ENCODE results near the gene MRM3. TPM values are rescaled to one million over a fixed set of nuclear protein-coding genes. Genes with fewer than 3 reads are reported as not detected.
"Not testable (repeated sequence)": the region's sequence is repeated elsewhere in the genome, so short reads cannot be mapped to it uniquely, and the experiment has no call there.

Gene MRM3, protein sequence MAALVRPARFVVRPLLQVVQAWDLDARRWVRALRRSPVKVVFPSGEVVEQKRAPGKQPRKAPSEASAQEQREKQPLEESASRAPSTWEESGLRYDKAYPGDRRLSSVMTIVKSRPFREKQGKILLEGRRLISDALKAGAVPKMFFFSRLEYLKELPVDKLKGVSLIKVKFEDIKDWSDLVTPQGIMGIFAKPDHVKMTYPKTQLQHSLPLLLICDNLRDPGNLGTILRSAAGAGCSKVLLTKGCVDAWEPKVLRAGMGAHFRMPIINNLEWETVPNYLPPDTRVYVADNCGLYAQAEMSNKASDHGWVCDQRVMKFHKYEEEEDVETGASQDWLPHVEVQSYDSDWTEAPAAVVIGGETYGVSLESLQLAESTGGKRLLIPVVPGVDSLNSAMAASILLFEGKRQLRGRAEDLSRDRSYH
- total RNA-seq (2014; rRNA removed; shearing (Covaris generic)), result 58.9 and 61.5 TPM in 2 replicates

DNA sequence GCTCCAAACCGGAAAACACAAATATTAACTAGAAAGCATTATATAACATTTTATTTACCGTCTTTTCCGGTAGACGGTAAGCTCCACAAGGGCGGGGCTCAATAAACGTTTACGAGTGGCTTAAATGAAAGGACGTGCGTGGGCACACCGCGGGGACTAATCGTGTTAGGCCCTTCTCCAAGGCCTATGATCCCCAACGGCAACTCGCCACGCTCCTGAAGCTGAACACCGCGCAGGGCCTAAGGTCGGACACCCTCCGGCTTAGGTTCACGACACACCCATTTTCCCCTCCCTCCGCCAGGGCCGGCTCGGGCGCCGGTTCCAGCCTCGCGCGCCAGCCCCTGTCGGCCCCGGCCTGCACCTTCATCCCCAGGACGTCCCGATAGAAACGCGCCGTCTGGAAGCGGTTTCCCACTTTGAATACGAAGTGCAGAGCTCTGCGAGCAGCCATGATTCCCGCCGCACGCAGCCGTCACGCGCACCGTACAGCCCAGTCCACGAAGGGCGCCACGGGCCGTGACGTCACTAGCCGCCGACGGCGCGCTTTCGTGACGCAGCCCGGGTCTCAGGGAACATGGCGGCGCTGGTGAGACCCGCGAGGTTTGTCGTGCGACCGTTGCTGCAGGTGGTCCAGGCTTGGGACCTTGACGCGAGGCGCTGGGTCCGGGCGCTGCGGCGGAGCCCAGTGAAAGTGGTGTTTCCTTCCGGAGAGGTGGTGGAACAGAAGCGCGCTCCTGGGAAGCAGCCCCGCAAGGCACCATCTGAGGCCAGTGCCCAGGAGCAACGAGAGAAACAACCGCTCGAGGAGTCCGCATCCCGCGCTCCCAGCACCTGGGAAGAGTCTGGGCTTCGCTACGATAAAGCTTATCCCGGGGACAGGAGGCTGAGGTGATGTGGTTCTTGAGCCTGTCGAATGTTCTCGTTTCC is at the start of gene MRM3, which contains the start of gene GLOD4:
TSS of gene MRM3 (plus strand) at position 549 of the 927 bp plus-strand sequence. CDS start at position 575, 26 bp downstream.
TSS of gene GLOD4 (minus strand) at position 476 of the 927 bp plus-strand sequence. CDS start at position 451, 25 bp downstream.
- H3K36me3 ChIP-seq (replicated peaks; ENCODE audit: control insufficient read depth, insufficient read depth, low read length), result peaks cover 12% of the 10 kb centered on the region
- H3K27me3 ChIP-seq (ENCODE audit: control insufficient read depth, insufficient read depth, low read length), result no peaks in the 10 kb centered on the region
- DNase-seq, result peak; percentile 96
- peak within 1 kb of the TSS; percentile 98 for H3K4me3 ChIP-seq (ENCODE audit: insufficient read depth, low read depth, low read length)

DNA sequence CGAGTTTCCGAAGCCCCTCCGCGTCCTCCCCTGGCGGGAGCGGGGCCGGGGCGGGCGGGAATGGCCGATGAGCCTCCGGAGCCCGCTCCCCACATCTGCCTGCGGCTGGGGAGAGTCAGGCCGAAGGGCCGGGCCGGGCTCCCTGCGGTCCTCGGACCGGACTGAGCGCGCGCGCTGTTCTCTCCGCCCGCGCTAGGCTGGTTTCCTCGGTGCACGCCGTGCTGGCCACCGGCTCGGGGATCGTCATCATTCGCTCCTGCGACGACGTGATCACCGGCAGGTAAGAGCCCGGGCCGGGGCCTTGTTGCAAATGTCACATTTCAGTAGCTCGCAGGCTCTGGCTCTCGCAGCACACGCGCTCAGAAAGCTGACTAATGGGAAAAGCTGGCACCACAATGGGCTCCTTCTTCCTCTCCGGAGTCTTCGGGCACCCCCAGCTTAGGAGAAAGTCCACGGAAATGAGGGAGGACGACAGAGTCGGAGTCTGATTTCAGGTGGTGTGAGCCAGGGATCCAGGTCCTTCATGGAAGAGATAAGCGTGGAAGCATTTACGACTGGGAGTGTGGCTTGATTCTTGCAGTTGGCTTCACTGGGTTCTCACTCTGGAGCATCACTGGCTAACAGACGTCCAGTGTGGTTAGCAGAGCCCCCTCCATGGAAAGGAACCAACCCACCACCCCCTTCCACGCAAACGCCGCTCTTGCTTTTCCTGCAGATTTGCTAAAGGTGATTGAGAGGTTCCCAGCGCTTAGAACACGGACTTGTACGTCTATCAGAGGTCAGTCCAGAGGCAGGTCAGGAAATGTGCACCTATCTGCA is 49.0 kb upstream of the MRM3 start:
- DNase-seq, result no peak
- Histone ChIP-seq H3K27me3 (ENCODE audit: control insufficient read depth, insufficient read depth, low read length) (peaks cover 3% of the 10 kb centered on the region), H3K36me3 (replicated peaks; ENCODE audit: control insufficient read depth, insufficient read depth, low read length) (peaks cover 1% of the 10 kb centered on the region; the same call in 1 of the 2 replicates), H3K4me3 (ENCODE audit: insufficient read depth, low read depth, low read length) (peak overlapping the region; percentile 66)

DNA sequence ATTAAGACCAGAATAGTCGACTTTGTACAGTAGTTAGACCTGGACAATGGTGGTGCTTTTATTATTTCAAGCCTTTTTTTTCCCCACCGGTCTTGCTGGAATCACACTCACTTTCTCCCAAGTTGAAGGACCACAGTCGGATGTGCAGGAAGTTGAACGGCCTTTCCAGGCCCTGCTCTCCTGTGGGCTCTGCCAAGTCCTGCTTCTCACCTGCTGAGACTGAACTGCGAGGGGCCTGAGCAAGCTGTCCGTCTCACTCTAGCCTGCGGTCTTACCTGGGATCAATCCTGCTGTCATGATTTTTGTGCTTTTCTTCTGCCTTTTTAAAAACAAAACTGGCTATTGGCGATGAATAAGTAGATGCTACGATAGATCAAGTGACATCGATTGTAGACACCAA is 48.4 kb upstream of the MRM3 start:
- no peak for DNase-seq
- H3K4me3 ChIP-seq (ENCODE audit: insufficient read depth, low read depth, low read length), result peak overlapping the region; percentile 66

DNA sequence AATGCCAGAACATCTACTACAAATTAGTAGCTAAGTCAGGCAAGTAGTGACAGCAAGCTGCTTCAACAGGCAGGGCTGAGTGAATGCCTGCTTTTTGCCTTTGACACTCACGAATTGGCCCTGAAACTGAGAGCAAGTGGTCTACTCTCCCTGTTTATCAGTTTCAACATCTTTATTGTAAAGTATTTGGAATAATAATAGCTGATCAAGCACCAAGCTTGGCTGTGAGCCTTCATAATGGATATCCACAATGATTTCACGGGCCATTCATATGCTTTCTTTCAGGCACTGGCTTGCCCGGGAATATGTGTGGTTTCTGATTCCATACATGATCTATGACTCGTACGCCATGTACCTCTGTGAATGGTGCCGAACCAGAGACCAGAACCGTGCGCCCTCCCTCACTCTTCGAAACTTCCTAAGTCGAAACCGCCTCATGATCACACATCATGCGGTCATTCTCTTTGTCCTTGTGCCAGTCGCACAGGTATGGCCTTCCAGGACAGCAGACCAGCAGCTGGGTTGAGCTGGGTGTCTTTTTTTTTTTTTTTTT is 44.5 kb upstream of the MRM3 start:
- H3K36me3 ChIP-seq (replicated peaks; ENCODE audit: control insufficient read depth, insufficient read depth, low read length), result peaks cover 14% of the 10 kb centered on the region
- no peak for DNase-seq
- H3K27me3 ChIP-seq (ENCODE audit: control insufficient read depth, insufficient read depth, low read length), result peaks cover 3% of the 10 kb centered on the region
- no peak overlapping the region for H3K4me3 ChIP-seq (ENCODE audit: insufficient read depth, low read depth, low read length)

More for the DNA sequence above, 48.4 kb upstream of the MRM3 start:
- peaks cover 5% of the 10 kb centered on the region; the same call in 1 of the 2 replicates for H3K36me3 ChIP-seq (replicated peaks; ENCODE audit: control insufficient read depth, insufficient read depth, low read length)
- peaks cover 3% of the 10 kb centered on the region for H3K27me3 ChIP-seq (ENCODE audit: control insufficient read depth, insufficient read depth, low read length)

DNA sequence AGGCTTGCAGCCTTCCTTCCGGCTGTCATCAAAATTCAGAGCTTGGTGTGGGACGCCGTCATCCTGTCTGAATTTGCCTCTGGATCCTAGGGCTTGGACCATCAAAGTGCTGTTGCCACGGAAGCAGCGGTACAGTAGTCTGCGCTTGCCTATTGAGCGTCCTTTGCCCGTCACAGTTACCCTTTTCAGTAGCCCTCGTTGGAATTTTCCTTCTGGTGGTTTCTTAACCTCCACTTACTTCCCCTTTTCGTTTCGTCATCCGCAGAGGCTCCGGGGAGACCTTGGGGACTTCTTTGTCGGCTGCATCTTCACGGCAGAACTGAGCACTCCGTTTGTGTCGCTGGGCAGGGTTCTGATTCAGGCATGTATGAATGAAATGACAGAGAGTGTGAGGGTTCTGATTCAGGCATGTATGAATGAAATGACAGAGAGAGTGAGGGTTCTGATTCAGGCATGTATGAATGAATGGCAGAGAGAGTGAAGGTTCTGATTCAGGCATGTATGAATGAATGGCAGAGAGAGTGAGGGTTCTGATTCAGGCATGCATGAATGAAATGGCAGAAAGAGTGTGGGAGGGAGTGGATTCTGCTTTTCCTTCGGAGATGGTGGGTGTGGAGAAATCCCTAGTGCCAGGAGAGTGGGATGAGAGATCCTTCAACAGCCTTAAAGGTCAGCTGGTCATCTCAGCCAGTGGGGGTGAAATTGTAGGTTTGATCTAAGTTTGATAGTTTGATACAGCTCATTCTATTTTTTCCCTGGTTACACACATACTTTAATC is 41.7 kb upstream of the MRM3 start:
- H3K27me3 ChIP-seq (ENCODE audit: control insufficient read depth, insufficient read depth, low read length), result no peaks in the 10 kb centered on the region
- H3K4me3 ChIP-seq (ENCODE audit: insufficient read depth, low read depth, low read length), result no peak overlapping the region
- DNase-seq, result peak; percentile 2
- peaks cover 24% of the 10 kb centered on the region for H3K36me3 ChIP-seq (replicated peaks; ENCODE audit: control insufficient read depth, insufficient read depth, low read length)

DNA sequence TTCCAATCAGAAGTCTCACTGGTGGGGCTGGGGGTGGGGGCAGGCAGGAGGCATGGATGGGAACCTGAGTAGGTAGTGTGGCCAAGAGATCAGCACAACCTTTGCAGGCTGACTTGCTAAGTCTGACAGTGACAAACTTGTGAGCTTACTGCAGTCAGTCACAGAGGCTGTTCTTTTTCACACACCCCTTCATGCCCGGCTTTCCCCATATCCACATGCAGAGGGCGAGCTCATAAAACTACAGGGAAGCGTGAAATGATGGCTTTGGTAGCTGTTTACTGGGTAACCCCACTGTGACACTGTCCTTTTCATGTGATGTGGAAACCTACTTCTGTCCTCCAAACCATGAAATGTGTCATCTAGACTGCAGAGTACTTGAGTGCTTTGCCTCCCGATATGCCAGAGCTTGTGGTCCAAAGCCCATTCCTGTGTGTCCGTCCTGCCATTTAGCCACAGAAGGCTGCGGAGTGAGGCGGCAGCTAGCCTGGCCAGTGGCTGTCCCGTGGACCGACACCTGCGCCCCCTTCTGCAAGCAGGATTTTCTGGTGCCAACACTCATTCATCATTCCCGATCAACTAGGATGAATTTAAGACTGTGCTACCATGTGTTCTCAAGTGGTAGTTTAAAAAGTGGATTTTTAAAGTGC is 39.9 kb upstream of the MRM3 start:
- Histone ChIP-seq H3K27me3 (ENCODE audit: control insufficient read depth, insufficient read depth, low read length) (no peaks in the 10 kb centered on the region), H3K36me3 (replicated peaks; ENCODE audit: control insufficient read depth, insufficient read depth, low read length) (peaks cover 40% of the 10 kb centered on the region), H3K4me3 (ENCODE audit: insufficient read depth, low read depth, low read length) (no peak overlapping the region)
- DNase-seq, result no peak

DNA sequence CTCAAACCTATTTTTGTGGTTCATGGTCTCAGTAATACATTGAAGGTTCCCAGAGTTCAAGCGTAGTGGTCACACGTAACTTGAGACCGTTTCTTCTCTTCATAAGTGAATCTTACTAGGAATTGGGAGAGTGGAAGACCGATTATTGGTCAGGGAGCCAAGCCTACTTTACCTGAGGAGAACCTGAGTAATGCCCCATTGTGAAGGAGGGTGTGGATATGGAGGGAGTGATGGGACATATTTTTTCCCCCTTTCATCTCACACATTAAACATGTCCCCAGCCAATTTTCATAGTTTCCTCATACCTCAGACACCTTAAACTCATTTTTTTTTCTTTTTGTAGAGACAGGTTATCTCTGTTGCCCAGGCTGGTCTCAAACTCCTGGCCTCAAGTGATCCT is 39.0 kb upstream of the MRM3 start:
- H3K4me3 ChIP-seq (ENCODE audit: insufficient read depth, low read depth, low read length), result no peak overlapping the region
- no peaks in the 10 kb centered on the region for H3K27me3 ChIP-seq (ENCODE audit: control insufficient read depth, insufficient read depth, low read length)
- H3K36me3 ChIP-seq (replicated peaks; ENCODE audit: control insufficient read depth, insufficient read depth, low read length), result peaks cover 48% of the 10 kb centered on the region
- no peak for DNase-seq

DNA sequence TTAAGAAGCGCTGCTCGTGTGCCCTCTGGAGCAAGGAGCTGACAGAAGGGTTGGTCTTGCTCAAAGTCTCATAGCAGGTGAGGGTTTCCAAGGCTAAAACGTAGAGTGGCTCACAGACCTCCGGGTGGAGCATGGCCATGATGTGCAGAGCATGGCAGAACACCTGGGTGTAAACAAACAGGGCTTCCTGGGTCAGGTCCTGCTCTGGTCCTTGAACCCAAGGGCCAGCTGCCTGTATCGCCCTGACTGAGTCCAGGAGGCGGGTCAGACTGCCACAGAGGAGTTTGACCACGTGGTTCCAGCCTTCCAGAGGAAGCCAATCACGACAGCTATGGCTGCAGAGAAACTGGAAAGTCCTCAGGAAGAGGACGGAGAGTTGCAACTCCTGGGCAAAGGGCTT is 37.2 kb upstream of the MRM3 start:
- no peak overlapping the region for H3K4me3 ChIP-seq (ENCODE audit: insufficient read depth, low read depth, low read length)
- peaks cover 44% of the 10 kb centered on the region for H3K36me3 ChIP-seq (replicated peaks; ENCODE audit: control insufficient read depth, insufficient read depth, low read length)
- no peaks in the 10 kb centered on the region for H3K27me3 ChIP-seq (ENCODE audit: control insufficient read depth, insufficient read depth, low read length)
- no peak for DNase-seq

DNA sequence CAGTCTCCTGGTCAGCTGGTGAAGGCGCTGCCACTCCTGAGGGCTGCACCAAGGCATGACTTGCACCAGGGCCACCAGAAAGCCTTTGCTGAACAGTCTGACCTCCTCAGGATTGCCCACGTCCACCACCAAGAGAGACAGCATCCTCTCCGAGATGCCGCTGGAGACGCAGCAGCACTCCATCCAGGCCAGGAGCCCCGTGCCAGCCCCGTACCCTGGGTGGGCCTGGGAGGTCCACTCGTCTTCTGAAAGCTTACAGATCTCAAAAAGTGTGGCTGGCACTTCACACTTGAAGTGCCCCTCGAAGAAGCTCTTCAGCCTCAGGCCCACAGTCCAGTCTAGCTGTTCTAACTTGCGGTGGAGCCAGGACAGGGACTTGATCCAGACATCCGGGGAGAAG is 36.7 kb upstream of the MRM3 start:
- peaks cover 42% of the 10 kb centered on the region for H3K36me3 ChIP-seq (replicated peaks; ENCODE audit: control insufficient read depth, insufficient read depth, low read length)
- H3K4me3 ChIP-seq (ENCODE audit: insufficient read depth, low read depth, low read length), result no peak overlapping the region
- no peaks in the 10 kb centered on the region for H3K27me3 ChIP-seq (ENCODE audit: control insufficient read depth, insufficient read depth, low read length)
- no peak for DNase-seq

DNA sequence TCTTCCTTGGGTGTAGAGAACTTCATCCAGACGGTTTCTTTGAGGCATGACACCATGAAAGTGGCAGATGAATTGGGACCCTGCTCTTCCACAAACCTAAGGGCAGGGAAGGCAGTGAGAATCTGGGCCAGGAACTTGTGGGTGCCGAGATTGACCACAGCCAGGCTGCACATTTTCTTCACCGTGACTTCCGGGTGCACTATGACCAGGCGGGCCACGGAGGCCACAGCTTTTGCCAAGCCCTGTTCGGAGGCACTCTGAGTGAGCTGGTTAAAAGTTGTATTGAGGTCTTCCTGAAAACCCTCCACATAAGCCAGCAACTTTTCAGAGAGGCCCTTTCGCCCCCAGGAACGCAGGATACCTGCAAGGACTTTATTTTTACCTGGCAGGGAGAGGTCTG is 36.0 kb upstream of the MRM3 start:
- H3K36me3 ChIP-seq (replicated peaks; ENCODE audit: control insufficient read depth, insufficient read depth, low read length), result peaks cover 37% of the 10 kb centered on the region
- no peak overlapping the region for H3K4me3 ChIP-seq (ENCODE audit: insufficient read depth, low read depth, low read length)
- no peaks in the 10 kb centered on the region for H3K27me3 ChIP-seq (ENCODE audit: control insufficient read depth, insufficient read depth, low read length)
- no peak for DNase-seq

DNA sequence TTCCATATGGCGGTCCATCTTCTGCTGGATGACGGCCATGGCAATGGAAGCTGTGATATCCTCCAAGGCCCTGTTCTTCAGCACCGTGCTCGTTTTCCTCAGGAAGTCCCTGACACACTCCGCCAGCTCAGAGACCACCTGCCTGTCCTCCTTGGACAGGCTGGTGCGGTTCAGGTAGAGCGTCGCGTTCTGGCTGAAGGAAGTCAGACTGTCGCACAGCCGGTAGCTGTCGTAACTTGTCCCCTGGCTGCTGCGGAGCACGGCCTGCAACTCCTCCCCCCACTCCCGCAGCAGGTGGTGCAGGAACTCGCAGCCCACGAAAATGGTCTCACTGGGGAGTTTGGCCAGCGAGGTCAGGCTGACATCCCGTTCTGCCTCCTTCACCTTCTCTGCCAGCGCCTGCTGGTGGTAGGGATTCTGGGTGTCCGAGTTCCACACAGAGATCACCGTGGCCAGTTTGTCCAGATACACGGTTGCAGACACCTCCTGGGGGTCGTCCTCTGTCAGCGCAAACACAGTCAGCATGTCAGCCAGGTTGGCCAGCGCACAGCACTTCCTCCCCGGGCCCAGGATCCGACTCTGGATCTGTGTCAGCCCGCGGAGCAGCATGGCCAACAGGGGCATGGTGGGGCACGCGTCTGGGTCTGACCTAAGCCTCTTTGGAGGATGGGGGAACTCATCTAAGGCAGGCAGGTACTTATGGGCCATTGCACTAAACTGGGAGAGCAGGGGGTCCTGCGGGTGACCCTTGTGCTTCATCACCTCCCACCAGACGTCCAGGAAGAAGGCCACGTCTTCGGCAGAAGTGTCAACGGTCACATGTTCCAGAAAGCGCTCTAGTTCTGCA is 35.1 kb upstream of the MRM3 start:
- H3K27me3 ChIP-seq (ENCODE audit: control insufficient read depth, insufficient read depth, low read length), result no peaks in the 10 kb centered on the region
- H3K36me3 ChIP-seq (replicated peaks; ENCODE audit: control insufficient read depth, insufficient read depth, low read length), result peaks cover 35% of the 10 kb centered on the region
- DNase-seq, result no peak
- no peak overlapping the region for H3K4me3 ChIP-seq (ENCODE audit: insufficient read depth, low read depth, low read length)

DNA sequence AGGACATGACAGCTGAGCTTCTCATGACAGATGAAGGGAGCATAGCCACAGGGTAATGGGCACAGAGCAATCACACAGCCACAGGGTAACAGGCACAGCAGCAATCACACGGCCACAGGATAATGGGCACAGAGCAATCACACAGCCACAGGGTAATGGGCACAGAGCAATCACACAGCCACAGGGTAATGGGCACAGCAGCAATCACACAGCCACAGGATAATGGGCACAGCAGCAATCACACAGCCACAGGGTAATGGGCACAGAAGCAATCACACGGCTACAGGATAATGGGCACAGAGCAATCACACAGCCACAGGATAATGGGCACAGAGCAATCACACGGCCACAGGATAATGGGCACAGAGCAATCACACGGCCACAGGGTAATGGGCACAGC is 33.5 kb upstream of the MRM3 start:
- DNase-seq; H3K4me3 ChIP-seq (ENCODE audit: insufficient read depth, low read depth, low read length); H3K27me3 ChIP-seq (ENCODE audit: control insufficient read depth, insufficient read depth, low read length): not testable (repeated sequence)
- H3K36me3 ChIP-seq (replicated peaks; ENCODE audit: control insufficient read depth, insufficient read depth, low read length), result peaks cover 35% of the 10 kb centered on the region
